ENCODE results near the gene PAX3. TPM values are rescaled to one million over a fixed set of nuclear protein-coding genes. Genes with fewer than 3 reads are reported as not detected.

The PAX3 gene
- total and polyA plus RNA-seq, 12 donors, result not detected

DNA sequence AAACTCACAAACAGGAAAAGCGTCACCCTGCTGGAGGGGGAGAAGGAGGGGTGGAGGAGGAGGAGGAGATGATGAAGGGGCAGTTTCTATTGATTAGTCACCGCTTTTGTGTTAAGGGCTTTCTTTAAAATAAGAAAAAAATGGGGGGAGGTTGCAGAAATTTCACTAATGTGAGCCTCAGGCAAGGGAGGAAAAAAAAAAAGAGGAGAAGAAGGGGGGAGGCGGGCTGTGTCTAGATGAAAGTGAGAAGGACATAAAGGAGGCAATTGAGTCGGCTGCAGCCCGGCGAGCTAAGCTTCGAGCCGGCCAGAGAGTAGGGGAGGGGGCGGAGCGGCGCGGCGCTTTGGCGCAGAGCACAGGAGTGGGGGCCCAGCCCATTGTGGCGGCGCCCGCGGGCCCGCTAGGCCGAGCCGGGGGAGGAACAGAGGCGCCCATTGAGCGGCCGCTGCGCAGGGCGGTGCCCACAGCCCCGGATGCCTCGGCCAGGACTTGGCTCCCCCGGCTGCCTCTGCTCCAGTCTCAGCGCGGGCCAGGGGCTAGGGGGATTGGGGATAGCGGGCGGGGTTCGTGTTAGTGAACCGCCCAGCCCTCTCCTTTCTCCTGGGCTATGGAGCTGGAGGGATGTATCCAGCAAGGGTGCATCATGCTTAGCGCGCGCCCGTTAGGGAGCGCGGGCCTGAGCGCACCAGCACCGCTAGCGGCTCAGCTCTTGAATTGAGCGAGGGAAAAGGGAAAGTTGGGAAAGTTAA is 7.9 kb downstream of the PAX3 start:
- Histone ChIP-seq H3K36me3 (replicated peaks in 1 of 2) (no peaks in the 10 kb centered on the region), H3K4me1 (replicated peaks in 1 of 2) (peaks cover 9 to 11% of the 10 kb centered on the region in 2 donors), H3K9me3 (replicated peaks in 1 of 3) (no peaks in the 10 kb centered on the region), H3K4me3 (no peak overlapping the region), H3K27ac (no peak overlapping the region), H3K27me3 (peaks cover 94% of the 10 kb centered on the region)
- TF ChIP-seq CTCF (IDR thresholded peaks at IDR 0.05), result no peak
- TF ChIP-seq POLR2A (IDR thresholded peaks at IDR 0.05), result no peak
- intact Hi-C loops (cut with DNase I), result no loop called here
- no peak for DNase-seq
- WGBS, 4 donors, result 3 to 4% (median 3%) methylated on average over 29 to 45 of the region's 45 CpGs

- TF ChIP-seq POLR2A (IDR thresholded peaks at IDR 0.05), result no peak
- no peak for TF ChIP-seq CTCF (IDR thresholded peaks at IDR 0.05)
- intact Hi-C loops (cut with DNase I), result no loop called here
- Histone ChIP-seq H3K4me3 (no peak overlapping the region), H3K27me3 (peaks cover 94% of the 10 kb centered on the region), H3K4me1 (replicated peaks in 1 of 2) (peaks cover 6% of the 10 kb centered on the region in 2 donors), H3K36me3 (replicated peaks in 1 of 2) (no peaks in the 10 kb centered on the region), H3K9me3 (replicated peaks in 1 of 3) (no peaks in the 10 kb centered on the region), H3K27ac (no peak overlapping the region)
- 20 to 26% (median 22%) methylated on average over 7 of the region's 7 CpGs for WGBS, 4 donors
- DNase-seq, result no peak
Measured at GRCh38 chr2:222290401-222290735, 8.4 kb downstream of the PAX3 start.

- Histone ChIP-seq H3K27me3 (peaks cover 94% of the 10 kb centered on the region), H3K27ac (no peak overlapping the region), H3K36me3 (replicated peaks in 1 of 2) (no peaks in the 10 kb centered on the region), H3K4me1 (replicated peaks in 1 of 2) (no peaks in the 10 kb centered on the region), H3K9me3 (replicated peaks in 1 of 3) (no peaks in the 10 kb centered on the region), H3K4me3 (no peak overlapping the region)
- intact Hi-C loops (cut with DNase I), result no loop called here
- WGBS, 4 donors, result 13 to 16% (median 14%) methylated on average over 30 of the region's 30 CpGs
- no peak for DNase-seq
- TF ChIP-seq CTCF (IDR thresholded peaks at IDR 0.05) (no peak), POLR2A (IDR thresholded peaks at IDR 0.05) (no peak)
Measured at GRCh38 chr2:222289278-222290160, 9.3 kb downstream of the PAX3 start.

GRCh38 chr2:222288590-222289277 is 10.1 kb downstream of the PAX3 start:
- H3K27me3 ChIP-seq, result peaks cover 92% of the 10 kb centered on the region
- H3K4me1 ChIP-seq (replicated peaks in 1 of 2), result no peaks in the 10 kb centered on the region
- no peaks in the 10 kb centered on the region for H3K36me3 ChIP-seq (replicated peaks in 1 of 2)
- no peaks in the 10 kb centered on the region for H3K9me3 ChIP-seq (replicated peaks in 1 of 3)
- TF ChIP-seq POLR2A (IDR thresholded peaks at IDR 0.05), result no peak
- no peak for TF ChIP-seq CTCF (IDR thresholded peaks at IDR 0.05)
- WGBS, 4 donors, result 11 to 17% (median 14%) methylated on average over 8 of the region's 8 CpGs
- DNase-seq, result no peak
- H3K27ac ChIP-seq, result no peak overlapping the region
- no peak overlapping the region for H3K4me3 ChIP-seq
- intact Hi-C loops (cut with DNase I), result no loop called here
